BJ (cell line): ENCODE data around the gene CRYGN. TPM values are rescaled to one million over a fixed set of nuclear protein-coding genes. Genes with fewer than 3 reads are reported as not detected.

Experiments used
- CTCF ChIA-PET: fragments of 350-600 bp; formaldehyde crosslinking; extraction: SDS; loops from one replicate; lab custom pipeline; 2021; ENCODE audit warnings: antibody characterized with exemption, inconsistent platforms; lab: Yijun Ruan, JAX
- POLR2A ChIA-PET: fragments of 300-600 bp; sonication (Branson Sonifier 250); formaldehyde crosslinking; extraction: SDS; loops from one replicate; lab custom pipeline; 2021; ENCODE audit warnings: antibody characterized with exemption; lab: Charles Lee
- DNase-seq: peaks from one replicate; pipeline ENCODE4 v3.0.0-alpha.2; 2011; ENCODE audit warnings: low read depth
- H3K27me3 ChIP-seq: 2 replicates; pipeline ENCODE4 v1.6.0; 2011; ENCODE audit warnings: low read length; ENCODE audit not compliant: control insufficient read depth, insufficient read depth
- H3K36me3 ChIP-seq: 2 replicates; pipeline ENCODE4 v1.5.1; 2011; ENCODE audit warnings: low read length; ENCODE audit not compliant: control insufficient read depth, insufficient read depth
- H3K4me3 ChIP-seq: 2 replicates; pipeline ENCODE4 v1.5.1; 2011; ENCODE audit warnings: low read depth, mild to moderate bottlenecking, control low read depth, low read length
- polyA plus RNA-seq: library from polyadenylated mRNA; depleted of rRNA; stranded (reverse); fragments of >200 nt; gene quantifications from 2 replicates; pipeline ENCODE4 v1.2.3, GENCODE V29; 2011
- TF ChIP-seq, protein P1 (sequence below): IDR thresholded peaks from 2 replicates; pipeline ENCODE4 v1.5.1; 2011; ENCODE audit warnings: low read depth, mild to moderate bottlenecking, control low read depth, inconsistent platforms, low read length, moderate library complexity; ENCODE audit not compliant: insufficient read depth

Gene CRYGN
- polyA plus RNA-seq, 1 experiment = 0.10 TPM

DNA sequence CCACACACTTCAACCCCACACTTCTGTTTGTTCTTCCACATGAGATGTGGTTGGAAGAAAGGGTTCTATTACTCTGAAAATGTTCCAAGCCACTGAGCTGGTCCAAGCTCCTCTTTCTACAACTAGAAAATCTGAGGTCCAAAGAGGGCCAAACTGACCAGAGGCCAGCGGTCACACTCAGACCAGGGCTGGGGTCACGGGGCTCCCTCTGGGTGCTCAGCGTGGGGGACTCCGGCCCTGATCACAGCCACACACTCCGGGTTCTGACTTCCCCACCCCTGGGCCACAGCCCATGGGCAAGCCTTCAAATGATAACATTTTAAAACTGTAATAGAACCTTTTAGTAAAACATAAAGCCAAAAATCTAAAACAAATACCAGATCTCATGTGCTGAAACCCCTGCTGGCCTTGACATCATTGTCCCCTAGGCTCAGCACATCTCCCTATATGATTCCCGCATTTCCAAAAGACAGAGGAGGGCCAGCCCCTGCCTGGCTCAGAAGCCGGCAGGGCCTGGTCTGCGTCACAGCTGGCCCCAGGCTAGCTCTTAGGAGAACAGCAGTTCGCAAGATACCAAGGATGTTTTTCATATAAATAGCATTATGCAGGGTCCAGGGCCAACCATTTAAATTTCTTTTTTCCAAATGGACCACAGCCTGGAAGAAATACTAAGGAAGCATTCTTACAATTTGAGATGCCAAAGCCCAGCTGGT, 3.3 kb downstream of the CRYGN start:
- DNase-seq = peak; percentile 33
- TF ChIP-seq, protein P1, sequence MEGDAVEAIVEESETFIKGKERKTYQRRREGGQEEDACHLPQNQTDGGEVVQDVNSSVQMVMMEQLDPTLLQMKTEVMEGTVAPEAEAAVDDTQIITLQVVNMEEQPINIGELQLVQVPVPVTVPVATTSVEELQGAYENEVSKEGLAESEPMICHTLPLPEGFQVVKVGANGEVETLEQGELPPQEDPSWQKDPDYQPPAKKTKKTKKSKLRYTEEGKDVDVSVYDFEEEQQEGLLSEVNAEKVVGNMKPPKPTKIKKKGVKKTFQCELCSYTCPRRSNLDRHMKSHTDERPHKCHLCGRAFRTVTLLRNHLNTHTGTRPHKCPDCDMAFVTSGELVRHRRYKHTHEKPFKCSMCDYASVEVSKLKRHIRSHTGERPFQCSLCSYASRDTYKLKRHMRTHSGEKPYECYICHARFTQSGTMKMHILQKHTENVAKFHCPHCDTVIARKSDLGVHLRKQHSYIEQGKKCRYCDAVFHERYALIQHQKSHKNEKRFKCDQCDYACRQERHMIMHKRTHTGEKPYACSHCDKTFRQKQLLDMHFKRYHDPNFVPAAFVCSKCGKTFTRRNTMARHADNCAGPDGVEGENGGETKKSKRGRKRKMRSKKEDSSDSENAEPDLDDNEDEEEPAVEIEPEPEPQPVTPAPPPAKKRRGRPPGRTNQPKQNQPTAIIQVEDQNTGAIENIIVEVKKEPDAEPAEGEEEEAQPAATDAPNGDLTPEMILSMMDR = no peak
- no peaks in the 10 kb centered on the region for H3K36me3 ChIP-seq
- ChIA-PET POLR2A (no interaction called here), CTCF (interaction anchor here (0.6 to 4.1 kb wide), 9 partner anchors 8 to 122 kb away, joined by 3 to 37 read pairs (median 4); partner anchors contain the start of gene WDR86)
- H3K4me3 ChIP-seq = no peak overlapping the region
- H3K27me3 ChIP-seq = peaks cover 13% of the 10 kb centered on the region

GRCh38 chr7:151435971-151436370, 4.0 kb downstream of the CRYGN start:
- DNase-seq = no peak
- TF ChIP-seq, protein P1 = no peak
- H3K36me3 ChIP-seq = no peaks in the 10 kb centered on the region
- POLR2A ChIA-PET = no interaction called here
- no peak overlapping the region for H3K4me3 ChIP-seq
- CTCF ChIA-PET = interaction anchor here (0.8 to 4.1 kb wide), 3 partner anchors 12 to 69 kb away, joined by 3 to 37 read pairs (median 11); no protein-coding TSS in a partner anchor
- H3K27me3 ChIP-seq = peaks cover 13% of the 10 kb centered on the region

DNA sequence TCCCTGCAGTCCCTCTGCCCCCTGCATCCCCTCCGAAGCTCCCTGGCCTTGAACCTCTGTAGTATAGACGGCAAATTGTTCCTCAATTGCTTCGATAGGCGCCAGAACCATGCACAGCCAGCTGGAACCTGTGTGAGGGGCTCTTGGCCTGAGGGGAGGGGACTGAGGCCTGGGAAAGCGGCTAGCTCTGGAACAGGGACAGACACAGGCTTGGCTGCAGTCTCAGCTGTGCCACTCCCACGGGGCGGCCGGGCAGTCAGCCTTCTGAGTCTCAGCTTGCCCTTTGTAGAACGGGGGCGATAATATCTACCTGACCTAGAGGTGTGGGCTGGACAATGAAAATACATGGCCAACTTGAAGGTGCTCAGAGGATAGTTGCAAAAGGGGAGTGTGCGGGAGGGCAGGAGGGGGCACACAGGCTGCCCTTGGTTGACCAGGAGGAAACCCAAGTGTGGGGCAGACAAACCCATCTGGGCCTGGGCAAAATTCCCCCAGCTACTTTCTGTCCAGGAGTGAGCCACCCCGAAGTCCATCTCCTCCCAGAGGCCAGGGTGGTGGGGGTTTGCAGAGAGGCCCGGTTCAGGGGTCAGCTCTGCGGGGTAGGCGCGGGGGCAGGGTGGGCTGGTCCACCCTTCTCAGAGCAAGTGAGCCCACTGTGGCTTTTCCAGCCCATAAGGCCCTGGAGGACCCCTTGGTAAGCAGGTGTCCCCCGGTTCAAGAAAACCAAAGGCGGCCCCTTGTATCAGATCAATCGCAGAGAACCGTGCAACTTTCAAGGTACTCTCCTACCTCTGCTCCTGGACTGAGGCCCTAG, 4.6 kb downstream of the CRYGN start:
- Histone ChIP-seq H3K36me3 (no peaks in the 10 kb centered on the region), H3K27me3 (peaks cover 11% of the 10 kb centered on the region), H3K4me3 (no peak overlapping the region)
- no peak for DNase-seq
- CTCF ChIA-PET = interaction anchor here (4.1 kb wide), 1 partner anchor 13 kb away, joined by 37 read pairs; no protein-coding TSS in a partner anchor
- TF ChIP-seq, protein P1 = no peak
- POLR2A ChIA-PET = no interaction called here

DNA sequence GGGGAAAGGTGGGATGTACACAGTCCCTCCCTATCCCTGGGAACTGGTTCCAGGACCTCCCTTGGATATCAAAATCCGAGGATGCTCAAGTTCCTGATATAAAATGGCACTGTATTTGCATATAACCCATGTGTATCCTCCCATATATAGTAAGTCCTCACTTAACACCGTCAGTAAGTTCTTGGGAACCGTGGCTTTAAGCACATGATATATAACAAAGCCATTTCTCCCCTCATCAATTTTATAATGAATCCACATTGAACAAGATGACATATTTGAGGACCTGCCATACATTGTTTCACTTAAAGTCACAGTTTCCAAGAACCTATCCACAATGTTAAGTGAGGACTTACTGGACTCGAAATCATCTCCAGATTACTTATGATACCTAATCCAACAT, 5.4 kb downstream of the CRYGN start:
- TF ChIP-seq, protein P1 = no peak
- ChIA-PET CTCF (no interaction called here), POLR2A (no interaction called here)
- Histone ChIP-seq H3K27me3 (peaks cover 8% of the 10 kb centered on the region; the same call in 1 of the 2 replicates), H3K36me3 (no peaks in the 10 kb centered on the region), H3K4me3 (no peak overlapping the region)
- DNase-seq = no peak
